ENCODE measurements around the gene AOPEP.

AOPEP gene

DNA sequence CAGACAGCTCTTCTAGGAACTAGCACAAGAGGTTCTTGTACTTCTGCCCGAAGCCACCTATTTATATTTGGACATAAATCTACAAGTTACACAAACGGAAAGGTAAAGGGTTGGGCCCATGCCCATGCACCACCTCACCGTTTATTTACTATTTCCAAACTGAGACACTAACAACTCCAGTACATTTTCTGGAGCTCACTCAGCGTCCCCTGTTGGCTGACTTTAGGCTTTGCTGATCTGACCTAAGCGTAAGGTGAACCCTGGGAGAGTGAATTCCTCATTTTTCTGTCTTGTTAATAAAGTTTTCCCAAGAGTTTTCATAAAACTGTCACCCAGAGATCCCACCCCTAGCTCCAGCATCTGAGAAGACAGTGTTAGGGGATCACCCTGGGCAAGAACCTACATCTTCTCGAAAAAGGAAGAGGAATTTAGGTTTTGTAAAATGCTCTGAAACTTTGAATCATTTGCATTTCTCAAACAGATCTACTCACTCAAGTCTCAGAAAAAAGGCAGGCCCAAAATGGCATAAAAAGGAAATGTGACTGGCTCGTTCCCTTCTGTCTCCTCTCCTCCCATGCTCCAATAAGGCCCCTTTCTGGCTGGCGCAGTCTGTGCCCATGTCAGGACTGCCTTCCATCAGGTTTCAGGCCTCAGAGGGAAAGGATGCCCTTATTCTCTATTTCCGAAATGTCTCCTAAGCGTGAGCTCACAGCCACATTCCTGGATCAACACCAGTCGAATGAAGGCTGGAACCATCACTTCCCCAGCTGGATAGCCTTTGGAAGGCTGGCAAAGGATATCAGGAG, 389.7 kb downstream of the AOPEP start:
- no peak for DNase-seq (ENCODE audit: low read depth, low spot score)

DNA sequence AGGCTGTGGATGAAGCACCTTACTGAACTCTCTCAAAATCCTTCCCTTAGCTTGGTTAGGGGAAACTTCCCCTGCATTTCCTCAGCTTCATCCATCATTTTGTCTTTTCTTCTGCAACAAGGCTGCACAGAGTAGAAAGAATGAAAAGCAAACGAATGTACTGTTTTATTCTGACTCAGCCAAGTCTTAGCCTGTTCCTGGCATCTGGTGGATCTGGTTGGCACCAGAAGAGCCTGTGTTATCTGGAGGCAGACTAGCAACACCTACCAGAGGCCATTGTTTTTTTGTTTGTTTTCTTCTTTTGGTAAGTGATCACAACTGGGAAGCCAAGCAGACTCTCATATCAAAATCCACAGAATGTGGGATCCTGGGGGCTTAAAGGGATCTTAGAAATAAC, 390.3 kb downstream of the AOPEP start:
- no peak for DNase-seq (ENCODE audit: low read depth, low spot score)

DNA sequence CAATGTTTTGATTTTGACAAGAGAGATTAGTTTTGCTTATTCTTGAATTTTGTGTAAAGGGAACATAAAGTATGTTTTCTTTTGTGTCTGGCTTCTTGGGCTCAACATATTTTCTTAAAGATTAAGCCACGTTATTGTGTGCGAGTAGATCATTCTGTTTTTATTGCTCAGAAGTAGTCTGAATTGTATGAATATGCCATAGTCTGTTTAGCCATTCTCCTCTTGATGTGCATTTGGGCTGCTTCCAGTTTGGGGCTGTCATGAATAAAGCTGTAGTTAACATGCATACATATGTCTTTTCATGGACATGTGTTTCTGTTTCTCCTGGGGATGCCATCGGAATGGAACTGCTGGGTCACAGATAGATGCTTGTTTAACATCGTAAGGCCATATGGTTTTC, 392.1 kb downstream of the AOPEP start:
- no peak for DNase-seq (ENCODE audit: low read depth, low spot score)

DNA sequence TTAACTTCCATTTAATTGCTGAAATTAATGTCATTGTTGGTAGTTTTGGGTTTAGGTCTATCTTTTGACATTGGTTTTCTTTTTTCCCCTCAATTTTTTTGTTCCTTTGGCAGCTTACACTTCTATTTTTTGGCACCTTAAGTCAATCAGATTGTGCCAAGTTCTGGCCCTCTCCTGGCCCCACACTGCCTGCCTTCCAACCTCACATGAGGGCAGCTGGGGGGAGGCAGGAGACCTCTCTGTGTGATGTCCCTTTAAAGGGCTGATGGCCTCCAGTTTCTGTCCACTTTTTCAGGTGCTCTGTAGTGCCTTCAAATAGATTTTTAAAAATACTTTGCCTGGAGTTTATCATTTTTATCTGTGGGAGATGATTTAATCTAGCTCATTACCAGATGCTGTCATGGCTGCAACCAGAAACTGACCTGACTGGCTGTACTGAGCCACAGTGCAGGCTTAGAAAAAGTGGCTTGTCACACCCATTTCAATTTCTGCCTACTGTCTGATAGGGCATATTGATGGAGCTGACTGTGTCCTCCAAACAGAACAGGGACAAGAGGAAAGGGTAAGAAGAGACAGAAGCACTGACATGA, 394.4 kb downstream of the AOPEP start:
- DNase-seq (ENCODE audit: low read depth, low spot score), result no peak

DNA sequence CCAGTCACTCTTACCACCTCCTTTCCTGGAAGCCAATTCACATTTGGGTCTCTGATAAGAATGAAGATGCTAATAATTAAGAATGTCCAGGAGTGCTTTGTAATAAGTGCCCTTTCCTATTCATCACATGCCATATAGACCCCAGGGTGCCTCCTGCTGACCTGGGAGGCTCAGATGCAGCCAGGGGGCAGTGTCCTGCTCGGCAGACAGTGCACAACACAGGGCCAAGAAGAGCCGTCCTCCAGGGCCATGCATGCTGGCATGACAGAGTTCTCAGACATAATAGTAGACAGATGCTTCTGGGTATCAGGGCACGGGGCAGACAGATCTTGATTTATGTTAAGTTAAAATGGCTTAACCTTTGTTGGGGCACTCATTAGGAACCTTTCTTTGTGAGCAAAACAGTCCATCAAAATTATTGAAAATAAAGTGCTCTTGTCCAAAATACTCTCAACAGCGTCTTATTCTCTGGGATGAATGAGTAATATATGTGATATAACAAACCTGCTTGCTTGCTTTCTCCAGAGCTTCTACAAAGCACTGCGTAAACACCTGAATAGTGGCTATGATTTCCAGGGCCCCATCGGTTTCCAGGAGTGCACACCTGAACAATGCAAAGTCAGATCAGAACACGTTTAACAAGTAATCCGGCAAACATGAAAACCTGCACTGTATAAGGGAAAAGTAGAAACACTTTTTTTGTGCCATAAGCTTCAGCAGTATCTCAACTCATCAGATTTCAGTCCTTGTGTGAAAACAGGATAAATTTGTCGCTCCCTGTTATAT, 398.3 kb downstream of the AOPEP start:
- no peak for DNase-seq (ENCODE audit: low read depth, low spot score)

DNA sequence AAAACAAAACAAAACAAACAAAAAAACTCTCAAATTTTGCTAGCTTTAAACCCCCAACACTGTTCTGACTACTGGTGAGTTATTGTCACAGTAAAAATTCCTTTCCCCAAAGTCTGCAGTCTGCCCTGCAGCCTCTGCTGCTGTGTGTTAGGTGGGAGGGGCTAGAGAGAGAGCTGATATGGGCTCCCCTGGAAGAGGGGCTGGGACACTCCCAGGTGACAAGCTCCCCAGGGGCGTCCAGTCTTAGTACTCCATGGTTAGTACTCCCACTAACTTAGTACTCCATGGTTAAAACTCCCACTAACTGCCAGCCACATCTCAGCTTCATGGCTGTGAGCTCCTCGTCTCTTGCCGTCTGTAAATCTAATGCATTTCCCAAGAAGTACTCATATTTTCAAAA, 399.2 kb downstream of the AOPEP start:
- DNase-seq (ENCODE audit: low read depth, low spot score), result no peak

DNA sequence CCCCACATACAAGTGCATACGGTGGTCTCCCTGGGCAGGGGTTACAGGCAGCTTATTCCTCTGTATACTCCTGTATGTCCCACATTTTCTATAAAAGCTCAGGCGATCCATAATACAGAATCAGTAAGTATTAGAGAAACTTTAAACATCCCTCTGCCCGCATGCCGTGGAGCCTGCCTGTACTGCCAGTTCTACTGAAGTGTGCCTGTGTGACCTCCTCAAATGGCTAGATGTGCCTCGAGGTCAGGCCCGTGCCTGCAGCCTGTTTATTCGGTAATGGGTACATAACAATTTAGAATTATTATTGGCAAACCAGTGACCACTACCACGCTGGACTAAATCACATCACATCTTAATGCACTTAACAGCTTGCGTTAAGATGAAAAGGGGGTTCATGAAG, 400.2 kb downstream of the AOPEP start:
- DNase-seq (ENCODE audit: low read depth, low spot score), result no peak

DNA sequence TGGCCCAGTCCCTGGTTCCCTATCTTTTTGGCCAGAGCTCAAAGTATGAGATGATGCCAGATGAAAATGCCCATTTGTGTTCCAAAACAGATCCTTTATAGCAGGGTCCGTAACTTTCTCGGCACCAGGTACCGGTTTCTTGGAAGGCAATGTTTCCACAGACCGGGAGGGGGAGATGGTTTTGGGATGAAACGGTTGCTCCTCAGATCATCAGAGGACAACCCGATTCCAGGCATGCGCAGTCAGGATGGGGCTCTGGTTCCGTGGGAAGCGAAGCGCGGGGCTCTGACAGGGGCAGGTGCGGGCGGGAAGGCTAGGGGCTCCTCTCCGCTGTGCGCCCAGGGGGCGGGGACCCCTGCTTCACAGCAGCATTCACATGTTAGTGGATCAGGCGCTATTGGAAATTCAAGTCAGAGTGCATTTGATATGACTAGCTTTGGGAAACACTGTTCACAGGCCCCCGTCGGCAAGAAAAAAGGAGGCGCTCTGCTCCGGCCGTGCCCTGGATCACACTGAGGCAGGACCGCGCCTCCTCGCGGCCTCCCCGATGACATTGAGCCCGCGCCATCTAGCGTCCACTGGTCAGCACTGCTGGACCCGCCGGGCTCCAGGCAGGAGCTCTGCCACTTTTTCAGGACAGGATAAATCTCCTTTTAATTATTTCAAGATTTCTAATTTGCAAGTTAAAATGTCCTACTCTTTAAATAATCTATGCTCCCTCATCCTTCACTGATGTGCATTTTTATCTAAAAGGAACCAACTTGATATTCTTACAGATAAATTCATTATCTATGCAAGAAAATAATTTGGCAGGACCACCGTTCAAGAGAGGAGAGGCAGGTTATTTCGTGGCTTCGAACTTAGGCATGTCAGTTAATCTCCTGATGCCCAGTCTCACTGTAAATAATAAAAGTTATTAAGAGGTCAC, 401.0 kb downstream of the AOPEP start:
- peak; percentile 22 for DNase-seq (ENCODE audit: low read depth, low spot score)

DNA sequence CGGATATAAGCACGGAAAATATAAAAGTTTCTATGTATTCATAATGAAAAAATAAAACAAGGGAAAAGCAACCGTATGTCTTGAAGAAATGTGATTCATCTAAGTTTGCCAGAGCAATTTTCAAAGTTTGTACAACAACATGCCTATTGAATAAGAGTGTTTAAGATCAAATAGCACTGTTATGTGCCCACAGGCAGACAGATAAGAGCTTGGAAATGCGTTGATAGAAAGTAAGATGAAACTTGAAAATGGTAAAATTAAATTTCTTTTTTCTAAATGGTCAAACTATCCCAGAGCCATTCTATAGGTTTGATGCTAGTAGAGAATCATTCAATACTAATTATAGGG, 401.7 kb downstream of the AOPEP start:
- DNase-seq (ENCODE audit: low read depth, low spot score), result no peak

DNA sequence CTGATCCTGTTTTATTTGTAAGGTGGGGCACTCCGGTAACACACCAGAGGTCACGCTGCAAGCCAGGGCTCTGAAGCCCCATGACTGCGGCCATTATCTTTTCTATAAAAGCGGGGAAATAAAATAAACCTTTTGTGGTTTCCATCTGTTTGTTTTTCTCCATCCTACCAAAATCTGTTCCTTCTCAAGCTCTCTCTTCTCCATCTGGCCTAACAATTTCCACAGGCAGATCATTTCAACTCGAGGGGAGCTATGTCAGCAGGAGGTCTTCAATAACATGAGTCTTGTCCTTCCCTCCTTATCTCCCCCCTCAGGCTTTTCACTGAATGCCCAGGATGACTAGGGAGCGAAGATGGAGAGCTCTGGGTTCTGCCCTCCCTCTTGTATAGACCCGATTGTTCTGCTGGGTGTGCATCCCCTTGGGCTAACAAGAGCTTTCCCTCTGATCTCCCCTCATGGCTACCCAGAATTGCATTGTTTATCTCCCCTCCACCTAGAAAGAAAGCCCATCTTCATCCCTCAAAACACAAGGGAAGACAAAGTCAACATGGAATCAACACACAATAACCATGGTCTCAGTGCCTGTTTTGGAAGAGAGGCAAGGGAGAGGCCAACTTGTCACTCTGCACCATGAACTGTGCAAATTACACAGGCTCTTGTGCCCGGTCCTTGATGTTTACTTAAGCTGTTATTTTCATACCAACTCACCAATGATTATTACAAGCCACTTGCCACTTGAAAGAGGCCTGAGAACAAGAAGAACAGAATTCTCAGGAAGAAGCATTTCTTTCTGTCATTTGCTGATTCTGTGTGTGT, 403.2 kb downstream of the AOPEP start:
- no peak for DNase-seq (ENCODE audit: low read depth, low spot score)

DNA sequence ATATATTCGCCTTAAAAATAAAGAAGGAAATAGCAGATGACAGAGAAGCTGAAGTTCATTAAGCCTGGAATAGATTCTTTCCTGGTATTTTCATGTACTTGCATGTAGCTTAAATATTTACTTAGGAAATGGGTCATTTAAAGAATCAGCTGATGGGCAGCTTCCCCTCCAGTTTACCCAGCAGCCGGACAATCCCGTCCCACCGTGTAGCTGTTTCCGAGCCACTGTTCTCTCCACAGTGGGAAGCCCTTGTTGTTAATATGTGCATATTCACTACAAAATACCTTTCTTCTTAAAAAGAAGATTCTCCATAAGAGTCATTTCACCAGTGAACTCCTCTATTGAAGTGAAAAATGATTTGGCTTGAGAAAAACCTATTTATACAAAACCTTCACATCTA, 404.0 kb downstream of the AOPEP start:
- DNase-seq (ENCODE audit: low read depth, low spot score), result no peak

DNA sequence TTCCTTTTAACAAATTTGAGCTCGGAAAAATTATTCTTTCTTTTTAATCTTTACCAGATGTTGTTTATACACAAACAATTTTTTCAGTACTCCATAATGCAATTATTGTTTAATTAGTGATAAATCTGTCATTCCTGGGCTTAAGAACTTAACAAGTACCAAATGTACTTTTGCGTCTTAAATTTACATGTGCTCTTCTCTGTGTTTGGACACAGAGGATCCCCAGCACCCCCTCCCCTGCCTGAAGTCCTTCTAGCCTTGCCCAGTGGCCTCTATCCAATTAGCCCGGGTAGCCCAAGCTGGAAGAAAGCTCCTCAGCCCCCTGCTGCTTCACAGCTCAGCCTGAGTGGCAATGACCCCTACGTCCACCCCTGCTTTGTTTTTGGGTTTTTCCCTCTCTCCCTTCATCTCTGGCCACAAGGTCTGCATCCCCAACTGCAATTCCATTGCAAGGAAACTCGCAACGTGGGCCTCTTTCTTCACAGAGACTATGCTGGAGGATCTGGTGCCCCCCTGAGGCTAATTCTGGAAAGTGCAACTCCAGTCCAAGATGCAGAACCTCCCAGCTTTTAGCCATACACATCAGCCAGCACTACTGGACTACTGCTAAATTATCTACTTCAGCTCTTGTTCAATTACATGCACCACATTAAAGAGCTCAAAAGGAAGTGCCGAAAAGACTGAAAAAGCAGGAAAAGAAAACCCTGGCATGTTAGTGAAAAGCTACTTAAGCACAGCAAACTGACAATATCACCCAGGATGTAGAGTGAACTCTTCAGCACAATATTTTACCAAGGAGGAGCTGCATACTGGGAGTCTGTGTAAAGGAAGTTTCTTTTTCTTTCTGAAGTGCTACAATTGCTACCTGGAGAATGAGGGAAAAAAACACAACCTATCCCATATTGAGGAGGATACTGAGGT, 404.8 kb downstream of the AOPEP start:
- DNase-seq (ENCODE audit: low read depth, low spot score), result no peak

DNA sequence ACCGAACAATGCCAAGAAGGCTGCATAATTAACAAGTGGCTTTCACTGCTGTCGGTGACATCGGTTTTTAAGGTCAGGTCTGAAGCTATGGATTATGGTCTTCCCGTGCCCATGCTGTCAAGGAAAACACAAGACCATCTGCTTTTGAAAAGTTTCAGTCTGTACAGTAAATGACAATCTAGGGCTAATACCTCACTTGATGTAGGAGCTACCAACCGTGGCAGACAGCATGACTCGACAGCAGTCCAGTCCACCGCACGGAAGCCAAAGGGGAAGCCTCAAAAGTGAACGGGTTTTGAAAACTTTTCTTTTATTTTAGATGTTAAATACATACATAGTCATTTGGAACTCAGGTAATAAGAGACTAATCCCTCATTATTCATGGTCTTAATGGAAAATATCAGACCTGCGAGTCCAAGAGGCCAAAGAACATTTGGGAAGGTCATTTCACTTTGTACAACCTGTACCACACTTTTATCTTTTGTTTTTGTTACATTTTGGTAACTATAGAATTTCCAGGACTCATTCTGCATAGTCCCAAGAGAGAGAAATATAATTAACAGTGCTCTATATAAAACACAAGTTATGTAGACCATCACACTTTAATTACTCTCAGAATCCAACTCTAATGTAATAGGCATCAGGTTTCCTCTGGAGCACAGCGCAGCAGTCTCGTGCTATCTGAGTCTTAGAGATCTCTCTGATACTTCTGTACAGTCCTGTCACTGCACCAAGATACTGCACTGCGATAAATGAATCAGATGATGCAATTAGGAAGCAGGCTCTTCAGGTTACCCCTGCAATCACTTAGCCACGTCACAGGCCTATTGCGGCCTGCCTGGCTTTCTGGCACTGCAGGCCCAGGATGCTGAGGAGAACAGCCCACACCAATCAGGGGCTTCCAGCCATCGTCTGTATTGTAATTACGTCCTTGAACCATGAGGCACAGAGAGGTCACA, 406.1 kb downstream of the AOPEP start:
- no peak for DNase-seq (ENCODE audit: low read depth, low spot score)

DNA sequence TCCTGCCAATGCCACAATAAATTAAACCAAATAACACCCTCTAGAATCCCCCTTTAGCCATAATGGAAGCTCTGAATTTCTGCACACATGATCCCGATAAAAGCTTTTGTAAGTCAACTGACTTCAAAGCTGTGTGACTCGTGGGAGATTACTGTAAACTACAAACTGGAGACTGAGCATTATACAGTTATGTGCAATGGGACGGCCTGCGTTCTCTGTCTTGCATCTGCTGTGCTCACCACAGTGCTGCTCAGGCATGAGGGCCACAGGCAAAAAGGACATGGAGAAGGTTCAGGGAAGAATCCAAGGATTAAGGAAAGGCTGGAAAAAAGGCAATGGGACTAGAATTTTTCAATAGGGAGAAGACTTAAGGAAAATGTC, 406.8 kb downstream of the AOPEP start:
- DNase-seq (ENCODE audit: low read depth, low spot score), result no peak

DNA sequence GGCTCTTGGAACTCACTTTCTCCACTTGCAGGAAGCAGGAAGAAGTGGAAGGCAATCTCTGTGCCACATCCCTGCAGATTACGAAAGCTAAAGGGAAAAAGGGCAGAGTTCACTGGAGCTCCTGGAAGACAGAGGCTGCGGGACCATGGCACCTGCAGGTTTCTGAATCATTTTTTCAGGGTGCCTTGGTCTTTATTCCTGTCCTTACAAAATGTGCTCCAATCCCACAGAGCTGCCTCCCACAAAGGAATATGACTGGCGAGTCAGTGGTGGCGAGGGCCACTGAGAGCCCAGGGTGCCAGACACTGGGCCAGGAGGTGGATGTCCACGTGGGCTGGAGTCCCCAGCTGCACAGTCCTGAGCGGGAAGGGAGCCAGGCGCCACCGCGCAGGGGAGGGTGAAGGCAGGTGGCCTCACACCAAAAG, 408.0 kb downstream of the AOPEP start:
- DNase-seq (ENCODE audit: low read depth, low spot score), result no peak

DNA sequence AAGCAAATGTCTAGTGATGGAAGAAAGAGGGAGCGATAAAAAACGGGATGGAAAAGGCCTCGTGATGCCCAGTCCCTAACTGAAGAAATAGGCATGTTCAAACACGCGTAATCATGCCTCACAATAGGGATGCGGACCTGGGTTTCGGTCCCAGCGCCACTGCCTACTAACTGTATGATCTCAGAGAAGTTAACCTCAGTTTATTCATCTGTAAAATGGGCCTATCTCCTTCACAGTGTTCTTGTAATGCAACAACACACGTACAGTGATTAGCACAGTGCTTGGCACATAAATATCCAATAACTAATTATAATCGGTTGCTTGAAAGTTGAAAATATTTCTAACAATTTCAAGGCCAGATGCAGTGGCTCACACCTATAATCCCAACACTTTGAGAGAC, 409.3 kb downstream of the AOPEP start:
- DNase-seq (ENCODE audit: low read depth, low spot score), result no peak

Data from brain pericyte (primary cell).